HCT116 (cell line): Measurements from ENCODE around the gene CDH10.

ENCODE experiments used
- CEBPB ChIP-seq: IDR thresholded peaks from 2 replicates; pipeline ENCODE4 v1.6.1; 2012; ENCODE audit warnings: low read depth
- CTCF ChIP-seq, 3 experiments: fragments of 200-600 bp in 1 of 3; sonication (generic) in 1 of 3; IDR thresholded peaks in 2 of 3; conservative IDR thresholded peaks in 1 of 3; 2 replicates each; pipeline ENCODE4 v1.5.1; 2012 to 2017; ENCODE audit warnings: low read depth in 2 of 3, low read length in 2 of 3, antibody characterized with exemption in 1 of 3, borderline replicate concordance in 1 of 3, control low read depth in 1 of 3, mild to moderate bottlenecking in 1 of 3, mixed read lengths in 1 of 3, mixed run types in 1 of 3, moderate library complexity in 1 of 3; ENCODE audit not compliant: insufficient read depth in 1 of 3
- EZH2 ChIP-seq: fragments of 200-600 bp; sonication (generic); IDR thresholded peaks from 2 replicates; pipeline ENCODE4 v1.6.1; 2017; ENCODE audit warnings: antibody characterized with exemption, mixed run types
- POLR2A ChIP-seq: IDR thresholded peaks from 2 replicates; pipeline ENCODE4 v1.7.0; 2011; ENCODE audit warnings: borderline replicate concordance; ENCODE audit not compliant: insufficient read depth, insufficient read length; ENCODE audit errors: extremely low read depth
- TCF7L2 ChIP-seq: IDR thresholded peaks from 2 replicates; pipeline ENCODE4 v1.7.0; 2011; ENCODE audit warnings: borderline replicate concordance, inconsistent platforms; ENCODE audit not compliant: insufficient read depth, insufficient read length; ENCODE audit errors: extremely low read depth
- TF ChIP-seq, protein P1 (sequence below): IDR thresholded peaks from 2 replicates; pipeline ENCODE4 v1.6.1; 2012; ENCODE audit warnings: low read depth

- TF ChIP-seq TCF7L2 (no peak), EZH2 (no peak), POLR2A (no peak), CTCF (IDR thresholded peaks at IDR 0.05 in 2 of 3, conservative IDR thresholded peaks at IDR 0.05 in 1 of 3; ENCODE audit: borderline replicate concordance in 1 of 3, insufficient read depth in 1 of 3, low read depth in 2 of 3, low read length in 2 of 3) (no peak), CEBPB (no peak)
- TF ChIP-seq, protein P1, sequence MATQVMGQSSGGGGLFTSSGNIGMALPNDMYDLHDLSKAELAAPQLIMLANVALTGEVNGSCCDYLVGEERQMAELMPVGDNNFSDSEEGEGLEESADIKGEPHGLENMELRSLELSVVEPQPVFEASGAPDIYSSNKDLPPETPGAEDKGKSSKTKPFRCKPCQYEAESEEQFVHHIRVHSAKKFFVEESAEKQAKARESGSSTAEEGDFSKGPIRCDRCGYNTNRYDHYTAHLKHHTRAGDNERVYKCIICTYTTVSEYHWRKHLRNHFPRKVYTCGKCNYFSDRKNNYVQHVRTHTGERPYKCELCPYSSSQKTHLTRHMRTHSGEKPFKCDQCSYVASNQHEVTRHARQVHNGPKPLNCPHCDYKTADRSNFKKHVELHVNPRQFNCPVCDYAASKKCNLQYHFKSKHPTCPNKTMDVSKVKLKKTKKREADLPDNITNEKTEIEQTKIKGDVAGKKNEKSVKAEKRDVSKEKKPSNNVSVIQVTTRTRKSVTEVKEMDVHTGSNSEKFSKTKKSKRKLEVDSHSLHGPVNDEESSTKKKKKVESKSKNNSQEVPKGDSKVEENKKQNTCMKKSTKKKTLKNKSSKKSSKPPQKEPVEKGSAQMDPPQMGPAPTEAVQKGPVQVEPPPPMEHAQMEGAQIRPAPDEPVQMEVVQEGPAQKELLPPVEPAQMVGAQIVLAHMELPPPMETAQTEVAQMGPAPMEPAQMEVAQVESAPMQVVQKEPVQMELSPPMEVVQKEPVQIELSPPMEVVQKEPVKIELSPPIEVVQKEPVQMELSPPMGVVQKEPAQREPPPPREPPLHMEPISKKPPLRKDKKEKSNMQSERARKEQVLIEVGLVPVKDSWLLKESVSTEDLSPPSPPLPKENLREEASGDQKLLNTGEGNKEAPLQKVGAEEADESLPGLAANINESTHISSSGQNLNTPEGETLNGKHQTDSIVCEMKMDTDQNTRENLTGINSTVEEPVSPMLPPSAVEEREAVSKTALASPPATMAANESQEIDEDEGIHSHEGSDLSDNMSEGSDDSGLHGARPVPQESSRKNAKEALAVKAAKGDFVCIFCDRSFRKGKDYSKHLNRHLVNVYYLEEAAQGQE = no peak
Observed at GRCh38 chr5:24492229-24492628, 152.5 kb downstream of the CDH10 start.
